ENCODE results near the gene CAPN10. TPM values are rescaled to one million over a fixed set of nuclear protein-coding genes. Genes with fewer than 3 reads are reported as not detected.

The CAPN10 gene
- polyA plus RNA-seq, 2 of the 4 experiments (the other 2 are of a cell fraction): 8.4 to 15.8 TPM

GRCh38 chr2:240551288-240551687 lies 35.2 kb upstream of the CAPN10 start:
- Histone ChIP-seq H3K4me3 (no peak overlapping the region), H3K27ac (no peak overlapping the region), H3K4me2 (no peak overlapping the region), H3K4me1 (no peaks in the 10 kb centered on the region), H3K9me3 (no peaks in the 10 kb centered on the region)
- no peak for FAIRE-seq
- no peak for DNase-seq (ENCODE audit: low read depth in 1 of 2, low spot score in 1 of 2)
- ChIA-PET POLR2A (interaction anchor here (1.4 kb wide), 1 partner anchor 10 kb away, joined by 4 read pairs; no protein-coding TSS in a partner anchor), CTCF (interaction anchor here (1.8 to 2.0 kb wide), 2 partner anchors 15 to 319 kb away, joined by 4 to 5 read pairs; no protein-coding TSS in a partner anchor)
- 83% methylated on average over 4 of the region's 4 CpGs for WGBS (ENCODE audit: missing lambda C conversion rate)
- no peak for TF ChIP-seq CTCF (IDR thresholded peaks at IDR 0.05)
- TF ChIP-seq HDAC2 (IDR thresholded peaks at IDR 0.05): no peak
- no peak for TF ChIP-seq EHF (CRISPR knock-in tag; IDR thresholded peaks at IDR 0.05)
- TF ChIP-seq EP300 (IDR thresholded peaks at IDR 0.05): no peak
- TF ChIP-seq USF2 (IDR thresholded peaks at IDR 0.05): no peak
- no peak for TF ChIP-seq ZC3H11A (IDR thresholded peaks at IDR 0.05)
- TF ChIP-seq FOSL2 (IDR thresholded peaks at IDR 0.05): no peak
- no peak for TF ChIP-seq FOSL2 (CRISPR knock-in tag; IDR thresholded peaks at IDR 0.05)
- no peak for TF ChIP-seq CHD2 (IDR thresholded peaks at IDR 0.05; ENCODE audit: low read length, partially characterized antibody)
- no peak for TF ChIP-seq JUN (IDR thresholded peaks at IDR 0.05)
- no peak for TF ChIP-seq RNF2 (IDR thresholded peaks at IDR 0.05; ENCODE audit: borderline replicate concordance, low read depth)
- TF ChIP-seq EHMT2 (IDR thresholded peaks at IDR 0.05; ENCODE audit: low read depth): no peak
- no peak for TF ChIP-seq POLR2A (IDR thresholded peaks at IDR 0.05; ENCODE audit: low read length)
- TF ChIP-seq MAFK (IDR thresholded peaks at IDR 0.05; ENCODE audit: partially characterized antibody): no peak
- TF ChIP-seq MAZ (IDR thresholded peaks at IDR 0.05; ENCODE audit: borderline replicate concordance, low read depth, low read length): no peak
- no peak for TF ChIP-seq ZFP36 (IDR thresholded peaks at IDR 0.05; ENCODE audit: borderline replicate concordance, partially characterized antibody)
- no peak for TF ChIP-seq CEBPB (IDR thresholded peaks at IDR 0.05)
- no peak for ATAC-seq

GRCh38 chr2:240551811-240552210 lies 34.7 kb upstream of the CAPN10 start:
- ChIA-PET CTCF (interaction anchor here (1.8 to 2.0 kb wide), 2 partner anchors 14 to 319 kb away, joined by 4 to 5 read pairs; no protein-coding TSS in a partner anchor), POLR2A (interaction anchor here (1.4 kb wide), 1 partner anchor 9 kb away, joined by 4 read pairs; no protein-coding TSS in a partner anchor)
- Histone ChIP-seq H3K27ac (no peak overlapping the region), H3K4me2 (no peak overlapping the region), H3K9me3 (no peaks in the 10 kb centered on the region), H3K4me3 (no peak overlapping the region), H3K4me1 (no peaks in the 10 kb centered on the region)
- DNase-seq (ENCODE audit: low read depth in 1 of 2, low spot score in 1 of 2) (no peak), FAIRE-seq (no peak), ATAC-seq (no peak)
- WGBS (ENCODE audit: missing lambda C conversion rate): 0% methylated on average over 1 of the region's 1 CpG
- TF ChIP-seq FOXS1 (CRISPR knock-in tag; IDR thresholded peaks at IDR 0.05) (no peak), ZC3H11A (IDR thresholded peaks at IDR 0.05) (no peak), KDM1A (IDR thresholded peaks at IDR 0.05; ENCODE audit: low read depth) (no peak), ZNF302 (CRISPR knock-in tag; IDR thresholded peaks at IDR 0.05) (no peak), REST (IDR thresholded peaks at IDR 0.05) (no peak), FOSB (CRISPR knock-in tag; IDR thresholded peaks at IDR 0.05) (no peak), GATA3 (IDR thresholded peaks at IDR 0.05; ENCODE audit: borderline replicate concordance) (no peak), TFCP2L1 (CRISPR knock-in tag; IDR thresholded peaks at IDR 0.05) (no peak), ATOH8 (CRISPR knock-in tag; IDR thresholded peaks at IDR 0.05; ENCODE audit: low read depth) (no peak), HEYL (CRISPR knock-in tag; IDR thresholded peaks at IDR 0.05) (no peak), EHF (CRISPR knock-in tag; IDR thresholded peaks at IDR 0.05) (no peak), HOXA7 (CRISPR knock-in tag; IDR thresholded peaks at IDR 0.05) (no peak)
